ENCODE measurements around the gene PKHD1.

Gene PKHD1

DNA sequence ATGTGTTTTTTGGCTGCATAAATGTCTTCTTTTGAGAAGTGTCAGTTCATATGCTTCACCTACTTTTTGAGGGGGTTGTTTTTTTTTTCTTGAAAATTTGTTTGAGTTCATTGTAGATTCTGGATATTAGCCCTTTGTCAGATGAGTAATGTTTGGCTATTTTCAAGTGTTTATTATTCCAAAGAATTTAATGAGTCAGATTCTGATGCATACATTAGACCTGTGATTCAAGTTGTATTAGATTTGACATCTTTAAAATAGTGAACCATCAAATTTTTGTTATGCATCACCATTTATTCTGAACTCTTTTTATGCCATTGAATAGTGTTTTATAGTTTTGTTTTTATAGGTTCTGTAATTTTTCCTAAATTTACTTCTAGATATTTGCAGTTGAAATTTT, 319.3 kb downstream of the PKHD1 start:
- DNase-seq, result no peak

DNA sequence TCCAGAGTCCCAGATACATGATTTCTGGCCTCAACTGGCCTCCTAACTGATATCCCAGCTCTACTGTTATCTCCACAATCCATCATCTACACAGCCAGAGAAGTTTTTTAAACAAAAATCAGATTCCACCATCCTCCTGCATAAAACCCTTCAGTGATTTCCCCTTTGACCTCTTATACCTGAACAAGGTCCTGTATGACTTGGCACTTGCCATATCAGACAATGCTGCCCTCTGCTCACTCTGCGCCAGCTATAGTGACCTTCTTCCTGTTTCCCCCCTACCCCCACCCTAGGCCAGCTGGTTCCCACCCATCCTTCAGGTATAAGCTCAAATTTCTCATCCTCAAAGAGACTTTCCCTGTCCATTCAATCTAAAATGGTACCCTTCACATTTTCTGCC, 322.2 kb downstream of the PKHD1 start:
- DNase-seq, result no peak

DNA sequence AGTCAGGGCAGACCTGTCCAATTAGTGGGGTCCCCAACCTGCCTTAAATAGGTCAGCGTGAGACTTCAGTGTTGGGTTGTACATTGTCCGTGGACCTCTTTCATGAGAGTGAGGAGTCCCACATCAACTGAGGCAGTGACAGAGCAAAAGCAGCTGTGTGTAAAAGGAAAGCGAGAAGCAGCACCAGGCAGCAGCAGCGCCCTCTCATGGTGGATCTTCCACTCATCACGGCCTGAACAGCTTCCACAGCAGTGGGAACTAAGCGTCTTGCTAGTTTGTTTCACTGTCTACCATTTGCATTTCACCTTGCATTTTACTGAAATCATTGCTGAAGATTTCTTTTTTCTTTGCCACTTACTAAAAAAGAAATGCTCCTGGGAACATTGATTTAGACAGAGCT, 333.8 kb downstream of the PKHD1 start:
- no peak for DNase-seq

DNA sequence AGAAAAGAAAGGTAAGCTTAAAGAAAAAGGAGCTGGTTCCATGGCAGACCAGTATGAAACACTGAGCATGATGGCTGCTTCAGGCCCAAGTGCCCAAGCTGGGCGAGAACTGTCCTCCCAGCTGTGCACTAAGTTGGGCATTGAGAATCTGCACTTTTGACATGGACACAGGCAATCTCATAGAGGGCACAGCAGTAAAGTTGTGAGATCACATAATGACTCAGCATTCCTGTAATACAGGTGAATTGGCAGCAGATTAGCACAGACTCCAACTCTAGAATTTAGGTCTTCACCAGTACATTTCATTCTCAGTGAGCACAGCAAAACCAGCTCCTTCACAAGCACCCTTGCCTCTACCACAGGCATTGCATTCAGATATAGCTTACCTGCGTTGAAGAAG, 343.4 kb downstream of the PKHD1 start:
- DNase-seq, result no peak

DNA sequence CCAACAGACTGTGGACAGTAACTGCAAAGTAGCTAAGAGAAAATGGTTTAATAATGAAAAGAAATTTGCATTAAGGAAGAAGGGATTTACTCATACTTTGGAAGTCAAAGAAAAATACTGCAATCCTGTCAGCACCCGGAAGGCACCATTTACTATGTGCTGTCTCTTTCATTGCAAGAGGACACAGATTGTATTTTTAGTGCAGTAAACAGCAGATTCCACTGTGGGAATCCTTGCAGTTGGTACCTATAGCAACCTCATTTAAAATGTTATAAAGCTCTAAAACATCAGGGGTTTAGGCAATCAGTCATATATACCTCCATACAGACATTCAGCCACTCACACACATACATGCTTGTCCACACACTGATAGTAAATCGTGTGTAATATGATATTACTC, 346.8 kb downstream of the PKHD1 start:
- no peak for DNase-seq

DNA sequence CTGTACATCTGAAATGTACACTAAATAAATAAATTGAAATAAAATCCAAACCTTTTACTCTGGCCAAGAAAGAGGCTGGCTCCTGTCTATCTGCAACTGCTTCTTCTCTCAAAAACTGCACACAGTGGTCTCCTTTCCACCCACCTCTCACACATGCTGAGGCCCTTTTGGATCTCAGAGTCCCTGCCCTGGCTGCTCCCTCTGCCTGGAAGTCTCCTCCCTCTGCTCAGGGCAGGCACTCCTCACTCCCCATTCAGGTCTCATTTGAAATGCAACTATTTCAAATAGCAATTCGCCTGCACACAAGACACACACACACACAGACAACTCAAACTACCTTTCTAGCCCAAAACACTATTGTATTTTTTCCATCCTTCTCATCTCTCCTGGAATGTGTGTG, 348.8 kb downstream of the PKHD1 start:
- DNase-seq, result no peak

DNA sequence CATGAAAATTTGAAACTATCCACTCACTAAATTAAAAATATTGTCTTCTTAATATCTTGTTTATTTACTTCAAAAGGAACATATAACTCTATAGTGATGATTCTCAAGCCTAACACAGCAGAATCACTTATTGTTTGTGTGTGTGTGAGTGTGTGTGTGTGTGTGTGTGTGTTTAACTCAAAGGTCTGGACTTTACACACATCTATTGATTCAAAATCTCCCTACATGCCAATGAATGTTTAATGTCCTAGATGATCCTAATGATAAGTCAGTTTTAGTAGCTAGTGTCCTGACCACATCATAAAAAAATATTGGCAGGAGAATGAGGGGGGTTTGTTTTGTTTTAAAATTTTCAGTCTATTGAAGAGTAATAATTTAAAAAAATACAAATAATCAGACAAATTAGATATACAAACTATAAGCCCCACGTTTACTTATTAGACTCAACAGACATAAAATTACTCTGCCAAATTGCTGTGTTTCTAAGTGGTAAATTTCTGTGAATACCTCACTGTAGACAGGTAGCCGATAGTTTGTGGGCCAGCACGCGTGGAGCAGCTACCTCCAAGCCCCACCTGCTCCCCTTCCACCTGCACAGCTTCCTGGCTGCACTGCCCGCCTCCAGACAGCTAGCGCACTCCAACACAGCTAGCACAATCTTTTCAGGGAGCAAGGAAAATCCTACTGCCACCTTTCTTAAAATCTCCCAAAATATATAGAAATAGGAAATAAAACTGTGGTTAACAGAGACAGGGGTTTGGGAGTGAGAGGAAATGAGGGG, 349.6 kb downstream of the PKHD1 start:
- DNase-seq, result no peak

DNA sequence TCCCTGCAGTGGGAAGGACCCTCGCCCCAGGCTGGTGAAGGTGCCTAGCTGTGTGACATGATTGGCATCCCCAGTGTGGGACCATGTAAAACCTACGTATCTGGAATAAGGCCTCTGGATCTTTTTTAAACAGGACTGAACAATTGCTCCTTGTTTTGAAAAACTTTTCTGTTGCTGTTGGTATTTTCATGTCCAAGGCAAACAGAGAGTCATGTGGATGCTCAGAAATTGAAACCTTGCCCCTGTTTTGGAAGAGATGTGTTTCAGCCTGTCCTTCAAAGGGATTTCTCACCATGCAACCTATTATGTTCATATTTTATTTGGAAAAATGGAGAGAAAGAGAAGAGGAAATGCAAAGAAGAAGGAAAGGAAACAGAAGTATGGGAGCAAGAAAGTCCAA, 362.3 kb downstream of the PKHD1 start:
- DNase-seq, result no peak

DNA sequence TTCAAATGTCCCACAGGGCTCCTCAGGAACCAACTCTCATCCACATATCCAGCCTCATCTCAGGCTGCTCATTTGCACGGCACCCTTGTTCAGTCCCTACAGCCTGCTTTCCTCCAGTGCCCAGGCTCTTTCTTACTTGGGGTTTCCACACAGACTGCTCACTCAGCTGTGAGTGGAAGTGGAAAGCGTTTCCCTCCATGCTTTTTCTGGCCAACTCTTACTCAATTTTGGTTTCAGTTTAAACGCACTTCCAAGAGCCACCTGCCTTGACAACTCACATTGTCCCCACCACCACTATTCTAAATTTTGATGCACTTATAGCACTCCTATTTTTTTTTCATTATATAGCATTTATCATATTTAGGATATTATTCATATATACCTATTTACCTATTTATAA, 367.1 kb downstream of the PKHD1 start:
- no peak for DNase-seq

DNA sequence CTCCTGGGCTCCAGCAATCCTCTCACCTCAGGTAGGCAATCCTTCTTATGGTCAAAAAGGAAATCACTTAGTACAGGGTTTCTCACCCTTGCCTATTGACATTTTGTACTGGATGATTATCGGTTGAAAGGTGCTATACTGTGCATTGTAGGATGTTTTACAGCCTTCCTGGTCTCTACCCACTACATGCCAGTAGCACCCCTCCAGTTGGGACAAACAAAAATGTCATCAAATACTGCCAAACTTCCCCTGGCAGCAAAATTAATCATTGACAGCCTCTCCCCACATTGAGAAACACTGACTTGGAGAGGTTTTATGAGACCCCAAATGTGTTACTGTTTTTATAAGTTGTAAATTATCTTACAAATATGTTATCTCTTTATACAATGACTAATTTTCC, 368.1 kb downstream of the PKHD1 start:
- no peak for DNase-seq

DNA sequence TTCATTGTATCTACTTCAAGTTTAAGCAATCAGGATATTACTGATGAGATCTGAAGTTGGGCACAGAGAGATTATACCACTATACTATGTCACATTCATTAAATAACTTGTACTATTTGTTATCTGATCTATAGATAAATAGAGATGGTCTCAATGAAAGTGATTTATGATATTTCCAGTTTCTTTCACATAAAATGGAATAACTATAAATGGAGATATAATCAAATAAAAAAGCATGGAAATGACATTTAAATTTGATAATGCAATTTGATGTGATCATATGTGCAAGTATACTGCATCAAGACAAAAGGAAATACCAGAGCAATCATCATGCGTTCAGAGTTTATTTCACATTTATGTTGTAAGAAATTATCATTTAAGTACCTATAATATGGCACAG, 368.9 kb downstream of the PKHD1 start:
- DNase-seq, result no peak

DNA sequence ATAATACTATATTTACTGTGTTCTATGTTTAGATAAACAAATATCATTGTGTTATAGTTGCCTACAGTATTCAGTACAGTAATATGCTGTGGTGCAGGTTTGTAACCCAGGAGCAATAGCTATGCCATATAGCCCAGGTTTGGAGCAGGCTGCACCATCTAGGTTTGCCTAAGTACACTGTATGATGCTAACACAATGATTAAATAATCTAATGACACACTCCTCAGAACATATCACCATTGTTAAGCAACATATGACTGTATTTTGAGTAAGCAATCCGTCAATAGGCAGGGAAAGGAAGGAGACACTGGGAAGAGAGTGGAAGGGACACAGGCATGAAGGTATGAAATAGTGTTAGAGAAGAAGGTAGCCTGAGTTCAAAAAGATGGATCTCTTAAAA, 369.9 kb downstream of the PKHD1 start:
- no peak for DNase-seq

DNA sequence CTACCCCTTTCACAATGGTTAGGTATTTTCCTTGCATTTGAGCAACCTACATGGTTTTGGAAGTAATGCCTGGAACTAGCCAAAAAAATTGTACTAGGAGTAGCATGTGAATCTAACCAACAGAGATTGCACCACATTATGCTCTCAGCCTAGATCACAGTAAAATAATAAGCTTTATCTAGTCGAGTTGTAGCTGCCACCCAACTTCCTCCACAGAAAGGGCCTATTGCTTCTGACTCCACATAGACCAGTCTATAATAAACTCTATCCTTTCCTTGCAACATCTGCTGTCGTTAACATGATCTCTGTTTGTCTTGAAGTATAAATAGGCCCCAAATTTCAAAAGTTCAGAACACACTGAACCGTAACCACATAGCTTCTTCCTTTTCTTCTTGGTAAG, 375.5 kb downstream of the PKHD1 start:
- DNase-seq, result no peak

DNA sequence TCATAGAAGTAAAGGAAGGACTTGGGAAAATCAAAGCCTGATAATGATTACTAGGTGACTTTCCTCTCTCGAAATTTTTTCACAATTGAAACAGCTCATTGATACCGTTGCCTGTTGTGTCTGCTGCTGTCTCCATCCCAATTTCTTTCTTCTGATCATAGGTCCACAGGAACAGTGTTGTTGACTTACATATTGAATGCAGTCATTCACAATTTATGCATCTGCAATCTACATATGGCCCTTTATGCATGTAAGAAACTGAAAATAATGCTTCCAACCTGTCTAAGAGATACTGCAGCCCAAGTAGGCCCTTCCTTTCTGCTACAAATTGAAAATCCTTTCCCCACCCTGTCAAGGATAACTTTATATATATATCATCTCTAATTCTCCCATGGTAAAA, 381.3 kb downstream of the PKHD1 start:
- DNase-seq, result no peak

DNA sequence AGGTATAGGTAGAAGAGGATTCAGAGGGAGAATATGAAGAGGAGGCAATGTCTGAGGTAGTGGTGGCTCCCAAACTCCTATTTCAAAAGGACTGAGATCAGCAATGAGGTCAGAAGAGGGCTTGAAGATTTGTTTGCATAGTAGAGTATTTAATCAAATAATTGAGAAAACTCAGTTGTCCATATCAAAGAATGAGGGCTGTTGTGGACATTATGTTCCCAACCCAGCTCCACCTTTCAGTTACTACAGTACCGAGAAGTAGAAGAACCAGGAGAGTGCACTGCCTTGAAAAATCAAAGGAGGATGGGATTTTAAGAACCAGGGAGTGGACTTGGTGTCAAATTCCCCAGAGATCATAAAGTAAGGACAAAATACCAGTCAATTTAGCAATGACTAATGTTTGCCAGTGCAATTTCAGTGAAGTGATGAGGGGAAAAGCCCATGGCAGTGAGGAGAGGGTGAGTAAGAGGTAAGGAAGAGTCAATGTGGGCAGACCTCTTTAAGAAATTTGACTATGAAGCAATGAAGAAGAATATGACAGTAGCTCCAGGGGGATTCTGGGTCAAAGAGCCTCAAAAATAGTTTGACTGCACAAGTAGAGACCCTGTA, 382.4 kb downstream of the PKHD1 start:
- DNase-seq, result no peak

DNA sequence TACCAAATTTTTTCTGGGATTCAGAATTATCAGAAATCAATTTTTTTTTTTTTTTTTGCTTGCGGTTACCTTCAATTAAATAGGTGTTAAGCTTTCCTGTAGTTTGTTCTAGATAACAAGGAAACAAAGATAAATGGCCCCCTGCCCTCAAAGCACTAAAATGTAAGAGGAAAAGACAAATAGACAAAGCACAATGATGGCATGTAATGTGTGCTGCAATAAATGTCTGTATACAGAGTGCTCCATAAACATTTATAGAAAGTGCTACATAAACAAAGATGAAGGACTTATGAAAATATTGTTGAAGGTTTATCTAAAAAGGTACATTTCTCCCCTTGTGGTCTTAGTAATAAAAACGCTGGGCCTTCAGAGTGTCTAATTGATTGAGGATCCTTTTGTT, 384.6 kb downstream of the PKHD1 start:
- no peak for DNase-seq

DNA sequence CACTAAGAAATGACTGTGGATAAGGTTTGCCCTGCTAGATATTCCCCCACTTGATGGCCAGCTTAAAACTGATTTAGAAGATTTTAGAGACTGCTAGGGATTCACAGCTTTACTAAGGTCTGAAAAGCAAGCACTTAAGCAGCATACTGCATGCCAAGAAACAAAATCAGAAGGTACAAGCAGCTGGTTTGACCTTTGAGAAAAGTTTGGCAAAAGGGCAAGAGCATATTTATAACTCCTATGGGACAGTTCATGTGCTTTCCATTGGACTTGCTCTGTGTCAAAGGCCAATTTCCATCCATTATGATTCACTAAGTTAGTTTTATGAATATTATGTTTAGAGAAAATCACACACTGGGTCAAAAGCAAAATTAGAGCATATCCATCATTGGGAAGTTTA, 402.8 kb downstream of the PKHD1 start:
- DNase-seq, result no peak

DNA sequence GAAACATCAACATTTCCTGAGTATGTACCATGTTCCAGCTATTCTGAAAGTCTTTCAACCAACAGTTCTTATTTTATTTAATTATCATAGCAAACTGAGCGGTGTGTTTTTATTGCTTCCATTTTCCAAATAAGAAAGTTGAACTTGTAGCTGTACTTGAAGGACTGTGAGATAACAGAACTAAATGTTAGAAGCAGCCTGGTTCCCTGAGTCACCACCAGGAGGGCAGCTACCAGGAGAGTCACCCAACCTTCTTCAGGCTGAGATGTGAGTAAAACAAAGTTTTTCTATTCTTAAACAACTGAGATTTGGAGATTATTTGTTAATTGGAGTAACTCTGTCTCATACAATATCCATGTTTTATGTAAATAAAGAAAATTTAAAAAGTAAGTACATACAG, 403.4 kb downstream of the PKHD1 start:
- DNase-seq, result no peak

DNA sequence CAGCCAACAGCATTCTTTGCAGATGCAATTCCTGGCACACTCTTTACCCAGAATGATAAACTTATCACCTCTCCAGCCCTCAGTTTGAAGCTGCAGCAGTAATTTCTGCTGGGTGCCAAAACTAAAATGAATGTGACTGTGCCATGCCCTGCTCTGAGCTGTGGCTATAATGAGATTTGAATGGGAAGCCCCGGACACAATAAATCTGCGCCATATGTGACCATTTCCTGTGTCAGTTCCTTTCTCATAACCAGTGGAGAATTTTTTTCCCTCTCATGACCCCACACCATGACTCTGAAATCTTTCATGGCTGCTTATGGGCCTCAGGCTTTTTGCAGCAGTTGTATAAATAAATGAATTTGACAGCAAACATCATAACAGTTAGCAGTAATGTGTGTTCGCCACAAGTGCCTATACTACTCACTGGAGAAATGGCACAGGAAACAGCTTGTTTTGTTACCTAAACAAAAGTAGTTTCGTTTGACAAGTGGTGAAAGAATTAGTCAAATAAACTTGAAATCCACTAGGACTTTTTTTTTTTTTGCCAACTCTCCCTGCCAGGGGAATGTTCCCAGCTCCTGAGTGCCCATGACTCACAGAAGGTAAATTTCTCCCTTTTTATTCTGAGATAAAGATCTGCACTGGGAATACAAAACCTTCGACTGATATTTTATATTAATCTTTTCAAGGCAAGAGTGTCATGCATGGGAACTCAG, 408.4 kb downstream of the PKHD1 start:
- DNase-seq, result no peak

DNA sequence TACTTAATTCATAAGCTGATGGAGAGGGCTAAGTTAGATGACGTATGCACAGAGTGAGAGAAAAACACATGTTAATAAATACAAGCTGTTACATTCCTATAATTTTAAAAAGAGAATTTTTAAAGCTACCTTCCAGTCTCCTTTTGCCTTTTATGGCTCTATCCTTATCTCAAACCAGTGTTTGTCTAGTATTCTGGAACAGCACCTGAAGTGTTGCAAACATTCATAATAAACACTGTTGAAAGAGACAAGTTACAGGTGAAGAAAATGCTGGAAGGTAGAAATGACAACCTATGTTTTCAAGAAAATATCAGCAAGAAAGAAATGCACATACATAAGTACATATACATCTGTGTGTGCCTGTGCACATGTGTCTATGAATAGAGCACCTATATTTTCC, 409.1 kb downstream of the PKHD1 start:
- no peak for DNase-seq

DNA sequence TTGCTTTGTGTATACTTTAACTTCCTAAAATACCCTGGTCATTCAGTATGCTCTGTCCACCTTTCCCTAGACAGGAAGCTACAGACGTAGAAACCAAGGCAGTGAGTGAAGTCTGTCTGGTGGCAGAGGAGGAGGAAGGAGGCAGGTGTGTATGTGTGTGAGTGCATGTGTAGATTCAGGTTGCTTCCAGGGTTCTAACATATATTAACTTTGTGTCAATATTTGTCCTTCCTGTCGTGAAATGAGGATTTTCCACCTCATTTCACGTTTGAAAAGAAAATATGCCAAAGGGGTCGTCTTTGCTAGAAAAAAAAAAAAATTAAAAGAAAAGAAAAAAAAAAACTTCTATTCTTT, 411.5 kb downstream of the PKHD1 start:
- no peak for DNase-seq

DNA sequence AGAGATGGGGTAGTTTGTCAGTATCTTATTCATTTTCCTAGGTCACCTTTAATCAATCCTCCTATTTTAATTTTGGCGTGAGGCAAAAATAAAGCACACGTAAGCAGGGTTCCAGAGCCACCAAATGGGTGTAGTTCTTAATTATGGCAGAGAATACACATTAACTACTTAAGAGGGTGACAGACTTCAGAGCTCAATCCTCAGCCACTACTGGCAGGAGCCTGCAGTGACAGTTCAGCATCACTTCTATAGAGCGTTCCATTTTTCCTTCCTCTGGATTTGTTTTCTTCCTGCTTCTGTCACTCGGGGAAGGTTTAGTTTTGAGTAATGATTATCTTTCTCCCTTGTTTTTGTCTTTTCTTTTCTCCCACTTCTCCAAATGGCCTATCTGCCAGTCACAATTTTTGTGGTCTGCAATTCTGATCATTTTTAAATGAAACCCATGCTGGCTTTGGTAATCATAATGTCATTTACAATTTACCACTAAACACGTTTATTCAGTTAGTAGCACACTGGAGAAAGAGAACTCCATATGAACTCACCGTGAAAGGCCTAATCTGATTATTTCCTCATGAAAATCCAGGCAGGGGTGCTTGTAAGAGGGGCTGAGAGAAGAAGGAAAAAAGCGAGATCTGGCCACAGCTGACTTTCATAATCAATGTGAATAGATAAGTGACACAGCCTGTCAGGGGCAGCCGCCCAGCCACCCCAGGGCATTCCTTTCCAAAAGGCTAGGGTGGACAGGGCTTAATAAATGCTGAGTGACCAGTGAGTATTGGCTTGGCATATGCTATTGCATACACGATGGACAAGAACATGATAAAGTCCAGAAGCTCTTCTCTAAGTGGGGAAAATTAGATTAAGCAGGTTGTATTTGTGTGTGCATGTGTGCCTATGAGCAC, 412.1 kb downstream of the PKHD1 start:
- DNase-seq, result no peak

DNA sequence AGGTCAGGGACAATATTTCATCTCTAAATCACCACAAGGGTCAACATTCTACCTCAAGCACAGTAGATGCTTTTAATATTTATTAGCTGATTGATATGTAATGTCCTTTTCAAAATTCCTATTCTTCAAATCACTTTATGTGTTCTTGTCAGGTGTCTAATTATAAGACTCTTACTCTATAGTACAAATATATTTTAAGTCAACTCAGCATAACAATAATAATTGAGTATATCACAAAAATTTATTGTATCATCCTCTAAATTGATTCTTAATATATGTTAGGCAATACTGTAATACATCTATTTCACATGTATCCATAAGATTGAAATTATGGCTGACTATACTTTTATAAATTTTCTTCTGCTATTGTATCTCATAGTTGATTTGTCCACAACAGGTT, 423.9 kb downstream of the PKHD1 start:
- no peak for DNase-seq

DNA sequence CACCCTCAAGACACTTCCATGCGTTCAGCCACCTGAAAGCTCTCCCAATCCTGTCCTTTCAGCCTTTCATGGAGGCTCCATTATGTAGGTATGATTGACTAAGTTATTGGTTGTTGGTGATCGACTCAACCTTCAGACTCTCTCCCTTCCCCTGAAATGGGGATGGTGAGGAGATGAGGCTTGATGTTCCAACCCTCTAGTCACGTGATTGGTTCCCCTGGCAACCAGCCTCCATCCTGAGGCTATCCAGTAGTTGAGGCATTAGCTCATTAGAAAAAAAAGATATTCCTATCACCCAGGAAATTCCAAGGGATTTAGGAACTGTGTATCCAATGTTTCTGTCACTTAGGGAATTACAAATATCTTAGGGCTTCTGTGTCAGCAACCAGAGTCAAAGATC, 426.6 kb downstream of the PKHD1 start:
- DNase-seq, result no peak

Data from stimulated activated naive CD4-positive, alpha-beta T cell treated with Interleukin-2 at 50 U/mL for 16 hours (primary cell).